Left hindlimb (tissue), 1 donor: ENCODE measurements around the gene EPN3.

Experiments used
- DNase-seq: peaks from one replicate; pipeline ENCODE4 v3.0.0-alpha.2; 2018

EPN3 gene

GRCh38 chr17:50532452-50533024 is at the start of gene EPN3:
EPN3 (plus strand) TSS chr17:50532735; CDS start chr17:50536557, 3,822 bp downstream.
- DNase-seq: no peak

GRCh38 chr17:50483266-50483665 is 49.3 kb upstream of the EPN3 start:
- DNase-seq: no peak

GRCh38 chr17:50484386-50485155 is 48.0 kb upstream of the EPN3 start:
- DNase-seq: no peak

- DNase-seq: no peak
These were observed 45.1 kb upstream of the EPN3 start for GRCh38 chr17:50487213-50488096.

GRCh38 chr17:50488880-50489279 is 43.7 kb upstream of the EPN3 start:
- no peak for DNase-seq

GRCh38 chr17:50491505-50491904 is 41.0 kb upstream of the EPN3 start:
- no peak for DNase-seq

- DNase-seq: no peak
These were observed 40.3 kb upstream of the EPN3 start for GRCh38 chr17:50492214-50492613.

- DNase-seq: no peak
These were observed 38.8 kb upstream of the EPN3 start for GRCh38 chr17:50493744-50494143.

GRCh38 chr17:50495217-50495823 is 37.2 kb upstream of the EPN3 start:
- DNase-seq: no peak

- DNase-seq: no peak
These were observed 36.6 kb upstream of the EPN3 start for GRCh38 chr17:50495918-50496317.

GRCh38 chr17:50498021-50498874 is 34.3 kb upstream of the EPN3 start:
- DNase-seq: no peak

GRCh38 chr17:50499270-50499669 is 33.3 kb upstream of the EPN3 start:
- no peak for DNase-seq

GRCh38 chr17:50499721-50500120 is 32.8 kb upstream of the EPN3 start:
- DNase-seq: no peak

GRCh38 chr17:50501054-50501453 is 31.5 kb upstream of the EPN3 start:
- DNase-seq: no peak

GRCh38 chr17:50502301-50502990 is 30.1 kb upstream of the EPN3 start:
- no peak for DNase-seq

GRCh38 chr17:50505591-50506130 is 26.9 kb upstream of the EPN3 start:
- DNase-seq: no peak

- DNase-seq: no peak
These were observed 26.2 kb upstream of the EPN3 start for GRCh38 chr17:50506298-50506697.

GRCh38 chr17:50507871-50508572 is 24.5 kb upstream of the EPN3 start, which contains the start of gene MYCBPAP:
MYCBPAP (plus strand) TSS chr17:50508439; CDS start chr17:50508675, 236 bp downstream.
- DNase-seq: peak; percentile 92

- no peak for DNase-seq
These were observed 23.7 kb upstream of the EPN3 start for GRCh38 chr17:50508573-50509460.
